Neural progenitor cell (in vitro differentiated cells): ENCODE results near the gene ATP2A3.

Experiments
- CTCF ChIP-seq: fragments of 200-600 bp; sonication (generic); IDR thresholded peaks from 2 replicates; pipeline ENCODE4 v1.5.1; 2017; ENCODE audit warnings: antibody characterized with exemption, mild to moderate bottlenecking
- EZH2 ChIP-seq: fragments of 200-600 bp; sonication (generic); IDR thresholded peaks from 2 replicates; pipeline ENCODE4 v1.6.1; 2017; ENCODE audit warnings: antibody characterized with exemption, mild to moderate bottlenecking, moderate library complexity
- EZH2phosphoT487 ChIP-seq: fragments of 200-600 bp; sonication (generic); IDR thresholded peaks from 2 replicates; pipeline ENCODE4 v1.6.1; 2017; ENCODE audit warnings: antibody characterized with exemption

GRCh38 chr17:3995067-3995466, 30.8 kb upstream of the ATP2A3 start:
- no peak for TF ChIP-seq CTCF
- no peak for TF ChIP-seq EZH2
- TF ChIP-seq EZH2phosphoT487: no peak
